NT2/D1 (cell line): ENCODE results near the gene MATN3.
A peak's percentile ranks its signal among the peaks of the same experiment; 100 is the strongest.

Experiments
- DNase-seq: peaks from one replicate; pipeline ENCODE4 v3.0.0-alpha.2; 2011; ENCODE audit warnings: low read depth, low spot score
- H3K27me3 ChIP-seq: 2 replicates; pipeline ENCODE4 v1.6.0; 2011; ENCODE audit warnings: mild to moderate bottlenecking; ENCODE audit not compliant: insufficient read length, insufficient read depth
- H3K36me3 ChIP-seq: 2 replicates; pipeline ENCODE4 v1.6.1; 2011; ENCODE audit warnings: mild to moderate bottlenecking, low read length, mixed read lengths; ENCODE audit not compliant: insufficient read depth, insufficient read length
- H3K4me1 ChIP-seq: 2 replicates; pipeline ENCODE4 v1.5.1; 2011; ENCODE audit not compliant: insufficient read depth, insufficient read length
- H3K4me3 ChIP-seq: 2 replicates; pipeline ENCODE4 v1.5.1; 2011; ENCODE audit warnings: low read depth; ENCODE audit not compliant: insufficient read length
- H3K9ac ChIP-seq: 2 replicates; pipeline ENCODE4 v1.6.0; 2011; ENCODE audit warnings: low read depth; ENCODE audit not compliant: insufficient read length
- H3K9me3 ChIP-seq: 2 replicates; pipeline ENCODE4 v1.5.1; 2011; ENCODE audit warnings: mild to moderate bottlenecking, low read length; ENCODE audit not compliant: insufficient read depth
- SUZ12 ChIP-seq: IDR thresholded peaks from 2 replicates; pipeline ENCODE4 v1.6.1; 2011; ENCODE audit not compliant: insufficient read length, insufficient read depth; ENCODE audit errors: extremely low read depth
- YY1 ChIP-seq: IDR thresholded peaks from 2 replicates; pipeline ENCODE4 v1.6.1; 2011; ENCODE audit not compliant: insufficient read length, insufficient read depth
- ZNF274 ChIP-seq: IDR thresholded peaks from 2 replicates; pipeline ENCODE4 v1.6.1; 2011; ENCODE audit warnings: mild to moderate bottlenecking, low read depth, low read length

MATN3 gene

GRCh38 chr2:19979932-19980331 lies 32.5 kb downstream of the MATN3 start:
- Histone ChIP-seq H3K4me1 (no peaks in the 10 kb centered on the region), H3K9me3 (no peaks in the 10 kb centered on the region), H3K4me3 (no peak overlapping the region), H3K27me3 (no peaks in the 10 kb centered on the region), H3K36me3 (peaks cover 58% of the 10 kb centered on the region), H3K9ac (no peak overlapping the region)
- no peak for TF ChIP-seq YY1
- no peak for TF ChIP-seq ZNF274
- no peak for TF ChIP-seq SUZ12
- no peak for DNase-seq

GRCh38 chr2:19973466-19973865 lies 39.0 kb downstream of the MATN3 start:
- peaks cover 63% of the 10 kb centered on the region for H3K36me3 ChIP-seq

GRCh38 chr2:19971691-19972090 lies 40.8 kb downstream of the MATN3 start:
- Histone ChIP-seq H3K9me3 (no peaks in the 10 kb centered on the region), H3K27me3 (no peaks in the 10 kb centered on the region), H3K9ac (no peak overlapping the region), H3K36me3 (peaks cover 48% of the 10 kb centered on the region), H3K4me3 (no peak overlapping the region), H3K4me1 (no peaks in the 10 kb centered on the region)
- TF ChIP-seq YY1 = no peak
- TF ChIP-seq ZNF274 = no peak
- no peak for TF ChIP-seq SUZ12
- DNase-seq = no peak

More at GRCh38 chr2:19973466-19973865, 39.0 kb downstream of the MATN3 start:
- Histone ChIP-seq H3K9me3 (no peaks in the 10 kb centered on the region), H3K9ac (no peak overlapping the region), H3K27me3 (no peaks in the 10 kb centered on the region), H3K4me1 (no peaks in the 10 kb centered on the region), H3K4me3 (no peak overlapping the region)
- DNase-seq = no peak
- TF ChIP-seq YY1 = no peak
- TF ChIP-seq SUZ12 = no peak
- no peak for TF ChIP-seq ZNF274

GRCh38 chr2:19963386-19963785 lies 49.1 kb downstream of the MATN3 start:
- H3K36me3 ChIP-seq = peaks cover 19% of the 10 kb centered on the region
- no peaks in the 10 kb centered on the region for H3K27me3 ChIP-seq
- no peak overlapping the region for H3K4me3 ChIP-seq
- H3K4me1 ChIP-seq = no peaks in the 10 kb centered on the region
- no peak overlapping the region for H3K9ac ChIP-seq
- no peak for TF ChIP-seq ZNF274
- no peak for TF ChIP-seq SUZ12
- TF ChIP-seq YY1 = no peak
- DNase-seq = no peak
- no peaks in the 10 kb centered on the region for H3K9me3 ChIP-seq

GRCh38 chr2:19955544-19956422 lies 56.7 kb downstream of the MATN3 start:
- Histone ChIP-seq H3K9ac (no peak overlapping the region), H3K4me1 (no peaks in the 10 kb centered on the region), H3K9me3 (no peaks in the 10 kb centered on the region), H3K4me3 (no peak overlapping the region), H3K27me3 (no peaks in the 10 kb centered on the region), H3K36me3 (peaks cover 18% of the 10 kb centered on the region)
- TF ChIP-seq ZNF274 = no peak
- TF ChIP-seq SUZ12 = no peak
- no peak for TF ChIP-seq YY1
- DNase-seq = peak; percentile 54

GRCh38 chr2:19949071-19949470 lies 63.4 kb downstream of the MATN3 start:
- Histone ChIP-seq H3K36me3 (peaks cover 36% of the 10 kb centered on the region), H3K27me3 (no peaks in the 10 kb centered on the region)
- TF ChIP-seq ZNF274 (no peak), SUZ12 (no peak), YY1 (no peak)

GRCh38 chr2:19947184-19947940 lies 65.1 kb downstream of the MATN3 start:
- no peaks in the 10 kb centered on the region for H3K27me3 ChIP-seq
- TF ChIP-seq ZNF274 (no peak), YY1 (no peak), SUZ12 (no peak)
- DNase-seq = no peak
- H3K4me3 ChIP-seq = no peak overlapping the region
- H3K9ac ChIP-seq = no peak overlapping the region
- H3K36me3 ChIP-seq = peaks cover 27% of the 10 kb centered on the region
- no peaks in the 10 kb centered on the region for H3K9me3 ChIP-seq
- no peaks in the 10 kb centered on the region for H3K4me1 ChIP-seq

More at GRCh38 chr2:19949071-19949470, 63.4 kb downstream of the MATN3 start:
- Histone ChIP-seq H3K4me3 (no peak overlapping the region), H3K9ac (no peak overlapping the region), H3K4me1 (no peaks in the 10 kb centered on the region), H3K9me3 (no peaks in the 10 kb centered on the region)
- DNase-seq = no peak
